Activated T-cell treated with anti-CD3 and anti-CD28 coated beads, Interleukin-2, amount 50 U/mL, for 48 hours (primary cell): ENCODE results near the gene HKDC1.
A peak's percentile ranks its signal among the peaks of the same experiment; 100 is the strongest.

Source experiments
- DNase-seq, 2 experiments: peaks; one replicate each; pipeline ENCODE4 v3.0.0-alpha.2; 2020

Gene HKDC1

DNA sequence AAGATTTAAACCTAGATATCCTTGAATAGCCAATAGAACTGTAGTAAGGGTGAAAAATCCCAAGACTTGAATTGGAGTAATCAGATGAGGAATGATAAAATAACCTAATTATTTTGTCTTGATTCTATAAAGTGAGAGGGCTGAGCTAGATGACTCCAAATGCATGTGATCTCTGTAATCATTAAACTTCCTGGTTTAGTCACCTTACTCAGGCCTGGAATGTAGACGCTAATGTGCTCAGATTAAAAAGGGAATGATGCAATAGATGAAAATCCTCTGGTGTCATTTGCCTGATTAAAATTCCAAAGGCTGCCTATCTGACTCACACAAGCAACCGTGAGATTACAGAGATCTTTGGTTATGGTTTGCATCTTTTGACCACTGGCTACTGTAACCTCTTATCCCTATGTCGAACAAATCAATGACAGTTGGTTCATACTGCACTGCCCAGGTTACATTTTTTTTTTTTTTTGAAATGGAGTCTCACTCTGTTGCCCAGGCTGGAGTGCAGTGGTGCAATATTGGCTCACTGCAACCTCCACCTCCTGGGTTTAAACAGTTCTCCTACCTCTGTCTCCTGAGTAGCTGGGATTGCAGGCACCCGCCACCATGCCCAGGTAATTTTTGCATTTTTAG is 2.9 kb upstream of the HKDC1 start:
- no peak for DNase-seq

DNA sequence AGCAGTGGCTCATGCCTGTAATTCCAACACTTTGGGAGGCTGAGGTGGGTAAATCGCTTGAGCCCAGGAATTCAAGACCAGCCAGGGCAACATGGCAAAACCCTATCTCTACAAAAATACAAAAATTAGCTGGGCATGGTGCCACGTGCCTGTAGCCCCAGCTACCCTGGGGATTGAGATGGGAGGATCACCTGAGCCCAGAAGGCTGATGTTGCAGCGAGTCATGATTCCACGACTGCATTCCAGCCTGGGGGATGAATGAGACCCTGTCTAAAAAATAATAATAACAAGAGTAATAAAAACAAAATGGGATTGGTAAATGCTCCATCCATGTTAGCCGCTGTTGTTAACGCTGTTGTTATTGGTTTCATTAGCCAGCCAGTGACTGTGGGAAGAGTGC is 1.3 kb upstream of the HKDC1 start:
- DNase-seq: no peak

- DNase-seq: no peak
Measured at GRCh38 chr10:69220507-69220906, 375 bp downstream of the HKDC1 start.

DNA sequence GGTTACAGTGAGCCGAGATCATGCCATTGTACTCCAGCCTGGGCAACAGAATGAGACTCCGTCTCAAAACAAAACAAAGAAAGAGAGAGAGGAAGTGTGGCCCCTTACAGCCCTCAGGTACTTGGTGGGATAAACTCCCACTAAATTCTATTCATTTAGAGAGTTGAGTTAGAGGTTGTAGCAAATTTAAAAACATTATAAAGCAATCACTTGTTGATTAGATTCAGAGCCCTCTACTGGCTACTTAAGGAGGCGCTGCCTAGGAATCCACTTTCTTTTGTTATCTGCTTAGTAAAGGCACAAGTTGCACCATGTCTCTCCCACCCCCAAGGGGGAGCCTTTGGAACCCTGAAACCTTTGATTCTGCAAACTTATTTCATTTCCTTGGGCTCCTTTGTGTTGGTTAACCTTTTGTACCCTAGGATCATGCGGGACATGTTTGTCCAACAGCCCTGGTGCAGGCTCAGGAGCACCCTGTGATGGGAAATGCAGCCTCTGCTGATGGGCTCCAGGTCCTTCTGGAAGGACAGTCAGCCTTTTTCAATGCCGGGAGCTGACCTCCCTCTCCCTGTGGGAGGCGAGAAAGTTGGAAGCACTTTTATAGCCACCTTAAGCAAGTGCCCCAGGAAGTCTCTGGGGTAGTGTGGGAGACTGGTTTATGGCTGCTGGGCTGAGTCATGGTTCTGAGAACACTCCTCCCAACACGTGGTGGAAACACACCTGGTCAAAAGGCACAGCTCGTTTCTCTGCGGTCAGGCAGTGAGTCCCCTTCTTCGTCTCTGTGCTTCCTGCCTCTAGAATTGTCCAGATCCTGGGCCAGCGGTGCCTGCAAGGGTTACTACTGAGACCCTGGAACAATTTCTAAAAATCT is 2.3 kb downstream of the HKDC1 start:
- DNase-seq: peak; percentile 82 to 85

DNA sequence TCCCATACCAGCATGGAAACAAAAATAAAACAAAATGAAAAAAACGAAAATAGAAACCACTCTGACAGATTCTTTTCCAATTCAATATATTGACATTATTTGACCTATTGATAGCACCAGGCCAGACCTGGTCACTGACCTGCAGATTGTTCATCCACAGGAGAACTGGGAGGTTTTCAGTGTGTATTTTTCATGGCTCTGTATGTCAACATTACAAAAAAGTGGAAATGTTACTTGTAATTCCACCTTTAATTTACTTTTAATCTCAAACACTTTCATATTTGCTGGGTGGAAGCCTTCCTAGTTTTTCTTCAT is 2.9 kb downstream of the HKDC1 start:
- no peak for DNase-seq

GRCh38 chr10:69224862-69225657 is 4.9 kb downstream of the HKDC1 start:
- DNase-seq: no peak

DNA sequence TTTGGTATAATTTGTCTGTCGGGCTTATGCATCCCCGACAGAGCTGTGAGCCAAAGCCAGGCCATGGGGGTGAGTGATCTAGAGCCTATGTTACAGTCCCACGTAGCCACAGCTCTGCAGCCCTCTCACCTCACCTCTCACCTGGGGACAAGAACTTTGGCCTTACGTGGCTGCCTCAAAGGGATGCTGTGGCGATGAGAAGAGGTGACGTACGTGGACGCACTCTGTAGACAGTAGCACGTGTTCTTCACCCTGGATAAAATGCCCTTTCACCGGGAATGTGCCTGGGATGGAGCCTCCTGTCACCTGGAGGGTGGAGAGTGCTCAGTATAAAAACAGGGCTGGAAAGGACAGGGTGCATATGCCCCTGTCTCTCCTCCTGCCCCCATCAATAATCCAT is 5.5 kb downstream of the HKDC1 start:
- DNase-seq: no peak

DNA sequence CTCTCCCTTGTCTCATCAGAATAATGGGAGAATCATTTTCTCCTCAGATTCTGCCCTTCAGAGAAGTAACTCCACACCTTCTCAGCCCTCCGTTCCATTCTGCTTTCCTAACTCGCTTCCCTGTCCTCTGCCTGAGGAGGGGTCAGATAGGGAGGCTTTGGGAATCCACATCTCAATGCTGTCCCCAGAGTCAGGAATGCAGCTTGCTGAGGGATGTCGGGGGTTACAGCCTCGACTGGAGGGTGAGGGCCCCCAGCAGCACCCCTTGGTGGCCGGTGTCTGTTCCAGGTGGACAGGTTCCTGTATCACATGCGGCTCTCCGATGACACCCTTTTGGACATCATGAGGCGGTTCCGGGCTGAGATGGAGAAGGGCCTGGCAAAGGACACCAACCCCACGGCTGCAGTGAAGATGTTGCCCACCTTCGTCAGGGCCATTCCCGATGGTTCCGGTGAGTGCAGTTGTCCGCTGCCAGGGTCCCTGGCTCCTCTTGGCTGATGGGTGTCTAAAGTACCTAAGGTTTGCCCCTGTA is 6.9 kb downstream of the HKDC1 start:
- no peak for DNase-seq

DNA sequence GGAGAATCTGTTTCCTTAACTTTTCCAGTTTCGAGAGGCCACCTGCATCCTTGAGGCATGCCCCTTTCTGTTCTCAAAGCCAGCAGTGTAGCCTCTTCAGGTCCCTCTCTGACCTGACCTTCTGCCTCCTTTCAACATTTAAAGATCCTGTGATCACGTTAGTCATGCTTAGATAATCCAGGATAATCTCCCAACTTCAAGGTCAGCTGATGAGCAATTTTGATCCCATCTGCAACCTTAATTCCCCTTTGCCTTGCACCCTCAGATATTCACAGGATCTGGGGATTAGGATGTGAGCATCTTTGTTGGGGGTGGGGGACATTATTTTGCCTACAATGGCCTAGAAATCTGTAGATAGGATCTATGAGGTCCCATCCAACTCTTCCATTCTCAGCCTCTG is 8.0 kb downstream of the HKDC1 start:
- DNase-seq: no peak

GRCh38 chr10:69229616-69229916 is 9.4 kb downstream of the HKDC1 start:
- DNase-seq: no peak

GRCh38 chr10:69230128-69230527 is 10.0 kb downstream of the HKDC1 start:
- no peak for DNase-seq

GRCh38 chr10:69232252-69232651 is 12.1 kb downstream of the HKDC1 start:
- no peak for DNase-seq

DNA sequence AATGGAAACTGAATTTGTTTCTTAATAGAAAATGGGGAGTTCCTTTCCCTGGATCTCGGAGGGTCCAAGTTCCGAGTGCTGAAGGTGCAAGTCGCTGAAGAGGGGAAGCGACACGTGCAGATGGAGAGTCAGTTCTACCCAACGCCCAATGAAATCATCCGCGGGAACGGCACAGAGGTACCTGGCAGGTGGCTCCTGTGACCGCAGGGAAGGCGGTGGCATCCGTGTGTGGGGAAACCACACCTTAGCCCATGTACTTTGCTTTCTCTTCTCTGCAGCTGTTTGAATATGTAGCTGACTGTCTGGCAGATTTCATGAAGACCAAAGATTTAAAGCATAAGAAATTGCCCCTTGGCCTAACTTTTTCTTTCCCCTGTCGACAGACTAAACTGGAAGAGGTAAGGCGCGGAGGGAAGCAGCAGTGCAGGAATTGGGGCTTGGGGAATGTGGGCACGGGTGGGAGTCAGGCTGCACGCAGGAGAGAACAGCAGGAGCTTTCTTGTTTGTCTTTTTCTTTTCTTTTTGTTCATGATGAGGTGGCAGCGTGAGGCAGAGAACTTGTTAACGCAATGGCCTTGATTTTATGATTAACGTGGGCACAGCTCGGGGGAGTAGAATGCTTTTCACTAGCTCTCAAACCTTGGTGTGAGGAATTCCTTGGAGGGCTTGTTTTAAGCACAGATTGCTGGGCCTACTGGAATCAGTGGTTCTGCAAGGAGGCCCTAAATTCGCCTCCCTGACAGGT is 12.8 kb downstream of the HKDC1 start:
- DNase-seq: no peak

DNA sequence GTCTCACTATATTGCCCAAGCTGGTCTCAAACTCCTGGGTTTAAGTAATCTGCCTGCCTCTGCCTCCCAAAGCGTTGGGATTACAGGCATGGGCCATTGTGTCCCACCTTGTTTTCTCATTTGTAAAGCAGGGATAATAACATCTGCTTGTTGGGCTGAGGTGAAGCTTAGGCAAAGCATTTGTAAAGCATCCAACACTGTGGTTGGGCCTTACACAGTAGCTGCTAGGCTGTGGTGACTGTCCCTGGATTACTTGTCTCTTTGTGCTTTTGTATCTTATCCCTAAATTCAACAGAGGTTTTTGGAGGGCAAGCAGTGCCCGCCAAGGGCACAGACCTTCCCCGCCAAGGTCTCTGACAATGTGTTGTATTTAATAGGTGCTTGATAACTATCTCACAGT is 14.3 kb downstream of the HKDC1 start:
- DNase-seq: no peak

- DNase-seq: peak; percentile 94 to 95
Measured at GRCh38 chr10:69237528-69238159, 17.5 kb downstream of the HKDC1 start.

DNA sequence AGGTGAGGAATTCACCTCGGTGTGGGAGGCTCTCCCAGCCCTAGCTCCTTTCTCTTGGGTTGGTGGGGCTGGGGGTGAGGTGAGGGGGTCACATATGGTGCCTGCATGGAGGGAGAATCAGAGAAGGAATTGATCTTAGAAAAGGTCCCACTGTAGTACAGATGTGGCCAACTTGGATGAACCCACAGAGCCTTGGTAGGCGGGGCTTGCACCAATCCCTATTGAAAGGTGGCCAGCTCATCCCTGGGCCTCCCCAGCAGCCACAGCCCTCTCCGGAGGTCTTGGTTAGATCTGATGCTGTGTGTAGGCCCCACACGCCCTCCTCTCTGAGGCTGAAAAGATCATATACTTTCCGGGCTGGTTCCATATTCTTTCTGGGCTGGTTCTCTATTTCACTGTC is 19.0 kb downstream of the HKDC1 start:
- no peak for DNase-seq

- DNase-seq: no peak
Measured at GRCh38 chr10:69239816-69240434, 19.8 kb downstream of the HKDC1 start.

DNA sequence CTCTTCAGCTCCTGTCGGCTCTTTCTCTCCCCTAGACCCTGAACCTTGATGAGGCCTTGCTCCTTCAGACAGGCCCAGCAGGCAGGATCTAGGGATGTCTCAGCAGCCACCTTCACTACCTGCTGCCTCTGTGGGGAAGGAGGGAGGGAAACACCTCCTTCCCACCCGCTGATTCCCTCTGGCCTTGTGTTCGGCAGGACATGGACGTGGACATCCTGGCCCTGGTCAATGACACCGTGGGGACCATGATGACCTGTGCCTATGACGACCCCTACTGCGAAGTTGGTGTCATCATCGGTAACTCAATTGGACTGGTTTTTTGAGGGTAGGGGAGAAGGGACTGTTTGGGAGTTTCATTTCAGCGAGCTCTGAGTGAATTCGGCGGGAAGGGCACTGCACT is 20.3 kb downstream of the HKDC1 start:
- DNase-seq: no peak

DNA sequence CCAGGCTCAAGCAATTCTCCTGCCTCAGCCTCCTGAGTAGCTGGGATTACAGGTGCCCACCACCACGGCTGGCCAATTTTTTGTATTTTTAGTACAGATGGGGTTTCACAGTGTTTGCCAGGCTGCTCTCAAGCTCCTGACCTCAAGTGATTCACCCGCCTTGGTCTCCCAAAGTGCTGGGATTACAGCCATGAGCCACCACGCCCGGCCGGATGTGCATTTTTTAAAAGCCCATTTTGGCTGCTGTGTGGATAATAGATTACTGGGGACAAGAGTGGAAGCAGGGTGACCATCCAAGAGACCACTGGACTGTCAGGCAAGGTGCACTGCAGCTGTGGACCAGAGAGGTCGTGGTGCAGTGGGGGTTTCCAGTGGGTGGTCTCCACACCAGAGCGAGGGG is 21.4 kb downstream of the HKDC1 start:
- no peak for DNase-seq

DNA sequence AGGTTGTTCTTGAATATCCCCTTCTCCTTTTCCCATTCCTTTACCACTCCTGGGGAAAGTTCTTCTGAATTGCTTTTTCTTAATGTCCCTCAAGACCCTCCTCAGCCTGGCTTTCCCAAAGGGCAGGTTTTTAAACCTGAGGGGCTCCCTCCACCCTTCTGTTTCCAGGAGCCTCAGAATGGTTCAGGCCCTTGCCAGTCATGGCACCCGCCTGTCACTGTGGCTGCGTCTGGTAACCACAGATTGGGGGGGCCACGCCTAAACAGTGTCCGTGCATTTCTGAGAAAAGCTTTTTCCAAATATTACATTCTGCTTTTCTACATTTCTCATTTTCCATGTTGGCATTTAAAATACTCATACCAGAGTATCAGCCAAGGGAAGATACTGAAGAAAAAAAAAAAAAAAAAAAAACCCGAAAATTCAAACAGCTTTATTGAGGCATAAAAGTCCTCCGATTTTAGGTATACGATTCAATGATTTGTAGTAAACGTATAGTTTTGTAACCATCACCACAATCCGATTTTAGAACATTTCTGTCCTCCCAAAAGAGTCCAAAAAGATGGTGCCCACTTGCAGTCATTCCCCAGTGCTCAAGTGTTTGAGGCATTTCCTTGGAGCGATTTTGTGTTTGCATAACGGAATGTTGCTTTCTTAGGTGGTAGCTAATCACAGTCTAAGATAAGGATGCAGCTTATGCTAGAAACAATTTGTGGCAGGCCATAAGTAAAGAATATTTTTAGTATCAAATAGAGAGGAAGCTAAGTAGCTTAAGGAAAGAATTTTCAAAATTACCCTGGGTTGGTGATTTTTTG is 22.1 kb downstream of the HKDC1 start:
- no peak for DNase-seq

- DNase-seq: no peak
Measured at GRCh38 chr10:69242852-69243212, 22.7 kb downstream of the HKDC1 start.
